Lower leg skin (tissue), 3 donors: ENCODE data around the gene ITGB1BP1.

Experiments
- CTCF ChIP-seq, 3 donors: fragments of 450-650 bp; IDR thresholded peaks; one replicate each; pipeline ENCODE4 v1.5.1; 2016; ENCODE audit warnings: antibody characterized with exemption in 3 of 3, mild to moderate bottlenecking in 3 of 3, moderate library complexity in 2 of 3
- POLR2A ChIP-seq, 2 donors: fragments of 450-650 bp; IDR thresholded peaks; one replicate each; pipeline ENCODE4 v1.6.1; 2016 to 2017; ENCODE audit warnings: antibody characterized with exemption in 2 of 2, mild to moderate bottlenecking in 1 of 2, moderate library complexity in 1 of 2

GRCh38 chr2:9398881-9399780 lies 24.2 kb downstream of the ITGB1BP1 start:
- TF ChIP-seq CTCF (IDR thresholded peaks at IDR 0.05): no peak
- no peak for TF ChIP-seq POLR2A (IDR thresholded peaks at IDR 0.05)
